ENCODE data around the gene SPTB.
"Not testable (repeated sequence)": the region's sequence is repeated elsewhere in the genome, so short reads cannot be mapped to it uniquely, and the experiment has no call there.

- not testable (repeated sequence) for TF ChIP-seq ZNF274 (IDR thresholded peaks at IDR 0.05; ENCODE audit: low read depth, low read length); YY1 (IDR thresholded peaks at IDR 0.05; ENCODE audit: insufficient read depth, insufficient read length); SUZ12 (IDR thresholded peaks at IDR 0.05; ENCODE audit: extremely low read depth, insufficient read depth, insufficient read length)
Measured at GRCh38 chr14:64913477-64913876, 33.8 kb upstream of the SPTB start.

All from NT2/D1 (cell line).